ENCODE results near the gene SPTBN1.

SPTBN1 gene

GRCh38 chr2:54432251-54433015, 23.7 kb upstream of the SPTBN1 start:
- in situ Hi-C loops (cut with MboI; ENCODE audit: low sequenced_read_pairs), result no loop called here

- in situ Hi-C loops (cut with MboI; ENCODE audit: low sequenced_read_pairs), result no loop called here
These were observed 21.9 kb upstream of the SPTBN1 start for GRCh38 chr2:54434229-54434628.

GRCh38 chr2:54434711-54435110, 21.4 kb upstream of the SPTBN1 start:
- in situ Hi-C loops (cut with MboI; ENCODE audit: low sequenced_read_pairs), result no loop called here

- in situ Hi-C loops (cut with MboI; ENCODE audit: low sequenced_read_pairs), result no loop called here
These were observed 20.6 kb upstream of the SPTBN1 start for GRCh38 chr2:54435325-54436226.

GRCh38 chr2:54437588-54437987, 18.5 kb upstream of the SPTBN1 start:
- in situ Hi-C loops (cut with MboI; ENCODE audit: low sequenced_read_pairs), result no loop called here

- in situ Hi-C loops (cut with MboI; ENCODE audit: low sequenced_read_pairs), result no loop called here
These were observed 17.9 kb upstream of the SPTBN1 start for GRCh38 chr2:54438271-54438670.

GRCh38 chr2:54439582-54439981, 16.5 kb upstream of the SPTBN1 start:
- in situ Hi-C loops (cut with MboI; ENCODE audit: low sequenced_read_pairs), result no loop called here

GRCh38 chr2:54440050-54440449, 16.1 kb upstream of the SPTBN1 start:
- in situ Hi-C loops (cut with MboI; ENCODE audit: low sequenced_read_pairs), result no loop called here

GRCh38 chr2:54444503-54444902, 11.6 kb upstream of the SPTBN1 start:
- in situ Hi-C loops (cut with MboI; ENCODE audit: low sequenced_read_pairs), result no loop called here

- in situ Hi-C loops (cut with MboI; ENCODE audit: low sequenced_read_pairs), result no loop called here
These were observed 10.0 kb upstream of the SPTBN1 start for GRCh38 chr2:54446122-54446521.

GRCh38 chr2:54446625-54447024, 9.5 kb upstream of the SPTBN1 start:
- in situ Hi-C loops (cut with MboI; ENCODE audit: low sequenced_read_pairs), result no loop called here

- in situ Hi-C loops (cut with MboI; ENCODE audit: low sequenced_read_pairs), result no loop called here
These were observed 1.5 kb upstream of the SPTBN1 start for GRCh38 chr2:54454548-54455130.

GRCh38 chr2:54455131-54455562, 980 bp upstream of the SPTBN1 start:
- in situ Hi-C loops (cut with MboI; ENCODE audit: low sequenced_read_pairs), result no loop called here

- in situ Hi-C loops (cut with MboI; ENCODE audit: low sequenced_read_pairs), result no loop called here
These were observed 160 bp downstream of the SPTBN1 start for GRCh38 chr2:54456362-54456611.

GRCh38 chr2:54456612-54457322, 640 bp downstream of the SPTBN1 start:
- in situ Hi-C loops (cut with MboI; ENCODE audit: low sequenced_read_pairs), result no loop called here

GRCh38 chr2:54457323-54458023, 1.3 kb downstream of the SPTBN1 start:
- in situ Hi-C loops (cut with MboI; ENCODE audit: low sequenced_read_pairs), result no loop called here

- in situ Hi-C loops (cut with MboI; ENCODE audit: low sequenced_read_pairs), result no loop called here
These were observed 2.9 kb downstream of the SPTBN1 start for GRCh38 chr2:54459037-54459441.

- in situ Hi-C loops (cut with MboI; ENCODE audit: low sequenced_read_pairs), result no loop called here
These were observed 5.1 kb downstream of the SPTBN1 start for GRCh38 chr2:54461261-54461660.

- in situ Hi-C loops (cut with MboI; ENCODE audit: low sequenced_read_pairs), result no loop called here
These were observed 8.2 kb downstream of the SPTBN1 start for GRCh38 chr2:54464341-54464740.

- in situ Hi-C loops (cut with MboI; ENCODE audit: low sequenced_read_pairs), result no loop called here
These were observed 9.0 kb downstream of the SPTBN1 start for GRCh38 chr2:54465143-54465542.

GRCh38 chr2:54466870-54467269, 10.7 kb downstream of the SPTBN1 start:
- in situ Hi-C loops (cut with MboI; ENCODE audit: low sequenced_read_pairs), result no loop called here
